GM12875 (cell line): ENCODE results near the gene UBE2D2.
"Not testable (repeated sequence)": the region's sequence is repeated elsewhere in the genome, so short reads cannot be mapped to it uniquely, and the experiment has no call there.

Source experiments
- H3K4me3 ChIP-seq: one replicate; pipeline ENCODE4 v1.5.1; 2011; ENCODE audit warnings: low read depth, low read length, control low read depth
- CTCF ChIP-seq: IDR thresholded peaks from 2 replicates; pipeline ENCODE4 v1.5.1; 2011; ENCODE audit warnings: low read depth, mild to moderate bottlenecking, control low read depth, inconsistent platforms, low read length, moderate library complexity, borderline replicate concordance; ENCODE audit not compliant: insufficient read depth

UBE2D2 gene

GRCh38 chr5:139543423-139543991 lies 17.6 kb upstream of the UBE2D2 start:
- peak; percentile 52 for TF ChIP-seq CTCF
- peak overlapping the region; percentile 0 for H3K4me3 ChIP-seq

- H3K4me3 ChIP-seq, result not testable (repeated sequence)
Observed at GRCh38 chr5:139546593-139546992, 14.5 kb upstream of the UBE2D2 start.

GRCh38 chr5:139549162-139549894 lies 11.8 kb upstream of the UBE2D2 start:
- no peak for TF ChIP-seq CTCF

GRCh38 chr5:139550051-139550872 lies 10.9 kb upstream of the UBE2D2 start:
- H3K4me3 ChIP-seq, result not testable (repeated sequence)

More at GRCh38 chr5:139549162-139549894, 11.8 kb upstream of the UBE2D2 start:
- H3K4me3 ChIP-seq, result no peak overlapping the region

- TF ChIP-seq CTCF, result no peak
- H3K4me3 ChIP-seq, result no peak overlapping the region
Observed at GRCh38 chr5:139551191-139551889, 9.8 kb upstream of the UBE2D2 start.

GRCh38 chr5:139552893-139553575 lies 8.1 kb upstream of the UBE2D2 start:
- TF ChIP-seq CTCF, result no peak
- H3K4me3 ChIP-seq, result no peak overlapping the region

GRCh38 chr5:139554264-139554663 lies 6.9 kb upstream of the UBE2D2 start:
- H3K4me3 ChIP-seq, result no peak overlapping the region
- TF ChIP-seq CTCF, result no peak
